OCI-LY7 (cell line): ENCODE results near the gene MCF2L2. TPM values are rescaled to one million over a fixed set of nuclear protein-coding genes. Genes with fewer than 3 reads are reported as not detected.

Experiments used
- BruUV-seq: library from RNA; stranded (reverse); fragments of 400-500 nt; replicated peaks from 2 replicates; lab custom pipeline; 2021; lab: Mats Ljungman, UMichigan
- CTCF ChIA-PET: fragments of 300-600 bp; sonication (Branson Sonifier 250); formaldehyde crosslinking; loops from one replicate; lab custom pipeline; 2022; ENCODE audit warnings: antibody characterized with exemption; ENCODE audit not compliant: unreplicated experiment; lab: Charles Lee
- POLR2A ChIA-PET: fragments of 300-600 bp; sonication (Branson Sonifier 250); formaldehyde crosslinking; loops from one replicate; lab custom pipeline; 2022; ENCODE audit warnings: antibody characterized with exemption; lab: Charles Lee
- DNase-seq: peaks from one replicate; pipeline ENCODE4 v3.0.0-alpha.2; 2015; ENCODE audit warnings: low spot score
- H2AFZ ChIP-seq: fragments of 200-600 bp; sonication (generic), shearing (Covaris generic); 2 replicates; pipeline ENCODE4 v1.6.1; 2014; ENCODE audit warnings: mild to moderate bottlenecking, antibody characterized with exemption, low read length, moderate library complexity
- H3K27ac ChIP-seq: fragments of 200-600 bp; sonication (generic); 2 replicates; pipeline ENCODE4 v1.5.1; 2014; ENCODE audit warnings: mixed run types, low read depth, mild to moderate bottlenecking, moderate library complexity, low read length, inconsistent platforms; ENCODE audit not compliant: poor library complexity, severe bottlenecking
- H3K36me3 ChIP-seq: fragments of 200-600 bp; sonication (generic); 2 replicates; pipeline ENCODE4 v1.6.1; 2014; ENCODE audit warnings: mild to moderate bottlenecking, antibody characterized with exemption, low read length, moderate library complexity, mixed read lengths; ENCODE audit not compliant: insufficient read depth
- H3K4me1 ChIP-seq: fragments of 200-600 bp; sonication (generic); 2 replicates; pipeline ENCODE4 v1.5.1; 2014; ENCODE audit warnings: mild to moderate bottlenecking, low read length; ENCODE audit not compliant: insufficient read depth, poor library complexity, severe bottlenecking
- H3K4me2 ChIP-seq: fragments of 200-600 bp; sonication (generic); 2 replicates; pipeline ENCODE4 v1.6.1; 2014; ENCODE audit warnings: mild to moderate bottlenecking, low read length
- H3K4me3 ChIP-seq: fragments of 200-600 bp; sonication (generic); 2 replicates; pipeline ENCODE4 v1.5.1; 2014; ENCODE audit warnings: mild to moderate bottlenecking, low read depth, low read length; ENCODE audit not compliant: poor library complexity, severe bottlenecking
- H3K79me2 ChIP-seq: fragments of 200-600 bp; sonication (generic); 2 replicates; pipeline ENCODE4 v1.6.1; 2016; ENCODE audit warnings: low read depth, mild to moderate bottlenecking, low read length, moderate library complexity, mixed read lengths; ENCODE audit not compliant: insufficient read depth
- H3K9me2 ChIP-seq: fragments of 200-600 bp; sonication (generic); 2 replicates; pipeline ENCODE4 v1.6.1; 2016; ENCODE audit warnings: mild to moderate bottlenecking, low read length, mixed read lengths; ENCODE audit not compliant: insufficient read depth
- H3K9me3 ChIP-seq: fragments of 200-600 bp; sonication (generic); 2 replicates; pipeline ENCODE4 v1.6.1; 2014; ENCODE audit warnings: mild to moderate bottlenecking, mixed run types, low read length, mixed read lengths
- H4K20me1 ChIP-seq: fragments of 200-600 bp; sonication (generic); 2 replicates; pipeline ENCODE4 v1.6.1; 2014; ENCODE audit warnings: mild to moderate bottlenecking, antibody characterized with exemption, low read length, moderate library complexity, mixed read lengths; ENCODE audit not compliant: insufficient read depth
- EZH2phosphoT487 ChIP-seq: fragments of 200-600 bp; sonication (generic); IDR thresholded peaks from 2 replicates; pipeline ENCODE4 v1.6.1; 2018; ENCODE audit warnings: low read depth, borderline replicate concordance, mild to moderate bottlenecking, mixed run types, antibody characterized with exemption, low read length, moderate library complexity, mixed read lengths
- intact Hi-C: fragments of 100-400 bp; cut with micrococcal nuclease; formaldehyde crosslinking; loops from one replicate; pipeline ENCODE4 v1.10.0; 2022; ENCODE audit not compliant: unreplicated experiment
- total RNA-seq, 2 experiments: library from RNA; depleted of rRNA in 1 of 2; stranded (reverse); fragments of >200 nt in 1 of 2; shearing (Covaris generic) in 1 of 2; gene quantifications; 2 replicates each; pipeline ENCODE4 v1.2.3, GENCODE V29; 2014 to 2022
- TF ChIP-seq, protein P1 (sequence below): fragments of 200-600 bp; sonication (generic); conservative IDR thresholded peaks from 2 replicates; pipeline ENCODE4 v1.5.1; 2014; ENCODE audit warnings: mild to moderate bottlenecking, antibody characterized with exemption, low read length, moderate library complexity, mixed read lengths

The MCF2L2 gene
- total RNA-seq, 2 experiments from 2014 or later, result 6.6 to 8.0 TPM

DNA sequence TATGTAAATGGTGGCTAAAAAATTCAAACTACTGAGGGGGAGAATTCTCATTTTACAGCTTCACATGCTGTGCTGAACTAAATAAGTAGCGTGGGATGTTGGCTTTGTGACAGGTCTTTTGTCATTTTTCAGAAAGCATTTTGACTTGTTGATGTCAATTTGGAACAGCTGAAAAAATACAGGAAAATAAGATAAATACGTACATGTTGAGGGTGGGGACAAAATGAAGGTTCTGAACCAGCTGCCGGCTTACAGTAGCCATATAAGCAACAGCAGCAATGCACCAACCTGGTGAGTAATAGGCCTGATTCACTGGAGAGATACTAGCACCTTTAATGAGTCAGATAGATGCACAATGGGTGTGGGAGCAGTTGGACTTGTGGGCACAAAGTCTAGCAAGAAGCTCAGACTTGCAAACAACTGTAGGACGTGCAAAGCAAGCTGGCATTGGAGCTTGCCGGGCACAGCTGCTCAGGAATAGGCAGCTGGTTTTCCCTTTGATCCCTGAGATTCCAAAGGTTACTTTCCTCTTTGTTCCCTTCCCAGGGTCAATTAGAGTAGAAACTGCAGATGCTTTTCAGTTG is 162.5 kb downstream of the MCF2L2 start:
- Histone ChIP-seq H2AFZ (no peak overlapping the region), H3K79me2 (no peaks in the 10 kb centered on the region), H3K9me3 (no peaks in the 10 kb centered on the region), H3K4me1 (no peaks in the 10 kb centered on the region), H3K36me3 (no peaks in the 10 kb centered on the region), H4K20me1 (no peaks in the 10 kb centered on the region), H3K9me2 (no peaks in the 10 kb centered on the region), H3K27ac (no peak overlapping the region), H3K4me3 (no peak overlapping the region), H3K4me2 (no peak overlapping the region)
- no peak for DNase-seq
- no TSS peak for BruUV-seq
- CTCF ChIA-PET, result no interaction called here
- intact Hi-C loops, result no loop called here
- no peak for TF ChIP-seq EZH2phosphoT487
- TF ChIP-seq, protein P1, sequence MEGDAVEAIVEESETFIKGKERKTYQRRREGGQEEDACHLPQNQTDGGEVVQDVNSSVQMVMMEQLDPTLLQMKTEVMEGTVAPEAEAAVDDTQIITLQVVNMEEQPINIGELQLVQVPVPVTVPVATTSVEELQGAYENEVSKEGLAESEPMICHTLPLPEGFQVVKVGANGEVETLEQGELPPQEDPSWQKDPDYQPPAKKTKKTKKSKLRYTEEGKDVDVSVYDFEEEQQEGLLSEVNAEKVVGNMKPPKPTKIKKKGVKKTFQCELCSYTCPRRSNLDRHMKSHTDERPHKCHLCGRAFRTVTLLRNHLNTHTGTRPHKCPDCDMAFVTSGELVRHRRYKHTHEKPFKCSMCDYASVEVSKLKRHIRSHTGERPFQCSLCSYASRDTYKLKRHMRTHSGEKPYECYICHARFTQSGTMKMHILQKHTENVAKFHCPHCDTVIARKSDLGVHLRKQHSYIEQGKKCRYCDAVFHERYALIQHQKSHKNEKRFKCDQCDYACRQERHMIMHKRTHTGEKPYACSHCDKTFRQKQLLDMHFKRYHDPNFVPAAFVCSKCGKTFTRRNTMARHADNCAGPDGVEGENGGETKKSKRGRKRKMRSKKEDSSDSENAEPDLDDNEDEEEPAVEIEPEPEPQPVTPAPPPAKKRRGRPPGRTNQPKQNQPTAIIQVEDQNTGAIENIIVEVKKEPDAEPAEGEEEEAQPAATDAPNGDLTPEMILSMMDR, result no peak
- POLR2A ChIA-PET, result no interaction called here

DNA sequence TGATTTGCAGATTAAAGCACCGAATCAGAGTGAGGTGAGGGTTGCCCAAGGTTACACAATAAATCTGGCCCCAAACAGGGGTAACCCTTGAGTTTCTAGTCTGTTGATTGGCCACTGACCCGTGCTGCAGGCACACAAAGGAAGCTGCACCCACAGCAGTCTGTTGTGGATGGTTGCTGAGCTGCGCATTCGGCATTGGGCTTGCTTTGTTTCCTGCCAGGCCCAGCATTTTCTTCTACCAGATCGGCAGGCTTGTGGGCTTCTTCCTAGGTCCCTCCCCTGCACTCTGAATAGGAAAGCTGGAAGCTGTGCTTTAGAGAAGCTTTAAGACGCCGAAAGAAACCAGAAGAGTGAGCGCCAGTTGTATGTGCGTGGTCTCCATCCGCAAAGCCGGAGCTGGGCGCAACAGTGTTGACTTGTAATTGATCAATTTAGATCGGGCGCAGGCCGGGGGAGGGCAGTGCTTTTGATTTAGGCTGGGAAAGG is 163.2 kb downstream of the MCF2L2 start:
- CTCF ChIA-PET, result no interaction called here
- no peak for DNase-seq
- POLR2A ChIA-PET, result no interaction called here

DNA sequence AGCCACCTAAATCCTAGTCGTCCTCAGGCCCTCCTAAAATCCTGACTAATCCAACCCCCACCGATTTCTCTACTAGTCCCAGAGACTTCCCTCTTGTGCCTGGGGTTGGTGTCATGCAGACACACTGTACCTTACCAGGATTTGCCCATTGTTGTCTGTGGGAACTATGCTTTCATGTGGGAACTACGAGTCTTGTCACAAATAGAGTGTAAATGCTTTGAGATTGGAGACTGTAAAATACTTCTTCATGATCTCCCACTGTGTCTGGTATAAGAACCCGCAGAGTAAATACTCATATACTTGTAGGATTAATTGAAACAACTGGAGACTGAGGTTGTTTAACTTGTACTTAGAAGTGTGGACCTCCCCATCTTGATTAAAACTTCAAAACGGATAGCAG is 164.2 kb downstream of the MCF2L2 start:
- Histone ChIP-seq H4K20me1 (no peaks in the 10 kb centered on the region), H3K9me2 (no peaks in the 10 kb centered on the region), H2AFZ (no peak overlapping the region), H3K27ac (no peak overlapping the region), H3K79me2 (no peaks in the 10 kb centered on the region), H3K4me1 (peaks cover 7% of the 10 kb centered on the region), H3K4me2 (no peak overlapping the region), H3K4me3 (no peak overlapping the region), H3K36me3 (no peaks in the 10 kb centered on the region), H3K9me3 (no peaks in the 10 kb centered on the region)
- ChIA-PET POLR2A (interaction anchor here (0.7 kb wide), 1 partner anchor 18 kb away, joined by 3 read pairs; no protein-coding TSS in a partner anchor), CTCF (no interaction called here)
- no TSS peak for BruUV-seq
- TF ChIP-seq, protein P1, result no peak
- TF ChIP-seq EZH2phosphoT487, result no peak
- intact Hi-C loops, result no loop called here
- no peak for DNase-seq

More for the DNA sequence above, 163.2 kb downstream of the MCF2L2 start:
- Histone ChIP-seq H3K36me3 (no peaks in the 10 kb centered on the region), H3K4me3 (no peak overlapping the region), H3K27ac (no peak overlapping the region), H3K9me2 (no peaks in the 10 kb centered on the region), H3K9me3 (no peaks in the 10 kb centered on the region), H3K4me2 (no peak overlapping the region), H3K4me1 (peaks cover 5% of the 10 kb centered on the region), H2AFZ (no peak overlapping the region), H4K20me1 (no peaks in the 10 kb centered on the region), H3K79me2 (no peaks in the 10 kb centered on the region)
- TF ChIP-seq EZH2phosphoT487, result no peak
- TF ChIP-seq, protein P1, result no peak
- BruUV-seq, result no TSS peak
- intact Hi-C loops, result no loop called here
